Measurements from ENCODE around the gene ZFAND4. TPM values are rescaled to one million over a fixed set of nuclear protein-coding genes. Genes with fewer than 3 reads are reported as not detected.

ZFAND4 gene
- total and polyA plus RNA-seq, 9 of the 15 experiments (the other 6 are each of a cell fraction or from before 2014, with no cell fraction given), result 0.42 to 3.0 (median 1.5) TPM

DNA sequence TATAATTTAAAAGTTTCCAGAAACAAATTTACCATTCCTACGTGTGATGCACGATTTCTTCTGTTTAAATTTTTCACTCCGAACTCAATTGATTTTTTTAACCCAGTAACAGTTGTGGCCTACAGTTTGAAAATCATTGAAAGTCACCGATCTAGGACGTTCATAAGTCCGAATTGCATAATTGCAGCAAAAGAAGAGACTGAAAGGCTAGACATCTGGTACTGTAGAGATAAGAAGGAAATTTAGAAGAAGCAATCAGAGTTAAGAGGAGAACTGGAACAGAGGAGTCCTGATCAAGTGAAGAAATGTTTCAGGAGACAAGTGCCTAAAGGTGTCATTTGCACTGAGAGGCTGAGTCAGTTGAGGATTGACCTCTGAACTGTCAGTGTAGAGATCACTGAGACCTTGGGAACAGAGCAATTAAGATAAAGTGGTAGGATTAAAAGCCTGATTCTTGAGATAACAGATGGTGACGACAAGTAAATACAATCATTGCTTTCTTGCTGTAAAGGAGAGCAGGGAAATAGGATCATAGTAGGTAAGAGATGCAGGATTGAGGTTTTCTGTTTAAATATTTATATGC, 73.5 kb downstream of the ZFAND4 start:
- Histone ChIP-seq H3K79me2 (ENCODE audit: control insufficient read depth, insufficient read depth, low read length) (peaks cover 2% of the 10 kb centered on the region), H2AFZ (ENCODE audit: low read depth, low read length) (no peak overlapping the region), H3K4me2 (ENCODE audit: insufficient read depth, low read length) (no peak overlapping the region), H4K20me1 (replicated peaks; ENCODE audit: control insufficient read depth, insufficient read depth, low read length) (no peaks in the 10 kb centered on the region), H3K9me3 (replicated peaks; ENCODE audit: control insufficient read depth, insufficient read depth, low read depth, low read length) (peaks cover 12% of the 10 kb centered on the region), H3K4me1 (replicated peaks in 1 of 2; ENCODE audit: control insufficient read depth in 2 of 2, insufficient read depth in 2 of 2, low read length in 2 of 2) (peaks cover 0 to 5% of the 10 kb centered on the region in 2 experiments; a peak in 2 of 5 replicates), H3K36me3 (ENCODE audit: control insufficient read depth, insufficient read depth, low read length) (no peaks in the 10 kb centered on the region), H3K9ac (ENCODE audit: insufficient read depth in 1 of 2, low read depth in 2 of 2, low read length in 2 of 2) (no peak overlapping the region), H3K27ac (ENCODE audit: extremely low read depth, low read depth, low read length) (no peak overlapping the region), H3K27me3 (ENCODE audit: control insufficient read depth in 2 of 2, insufficient read depth in 2 of 2, low read length in 2 of 2) (no peaks in the 10 kb centered on the region), H3K9me1 (ENCODE audit: control insufficient read depth, insufficient read depth, low read length) (no peaks in the 10 kb centered on the region), H3K4me3 (no peak overlapping the region)
- intact Hi-C loops (cut with micrococcal nuclease), result no loop called here
- in situ Hi-C loops (cut with MboI), result no loop called here
- BruUV-seq (replicated peaks), result no TSS peak
- no peak for FAIRE-seq
- ChIA-PET POLR2A (no interaction called here), CTCF (ENCODE audit: low intra/inter-chr PET ratio) (no interaction called here)
- 34% methylated on average over 7 of the region's 7 CpGs for WGBS (ENCODE audit: insufficient coverage, low coverage, missing lambda C conversion rate)
- DNase-seq (ENCODE audit: extremely low read depth in 1 of 4, low spot score in 3 of 4), result peak in 1 of 4 experiments; percentile 18
- ATAC-seq, result no peak
- no peak for TF ChIP-seq ZNF175 (CRISPR knock-in tag; IDR thresholded peaks at IDR 0.05; ENCODE audit: low read depth)
- peak; percentile 27; the same call in 1 of the 2 replicates for TF ChIP-seq FOSL1 (tag; conservative IDR thresholded peaks at IDR 0.05)
- TF ChIP-seq DACH1 (IDR thresholded peaks at IDR 0.05; ENCODE audit: partially characterized antibody), result no peak
- no peak for TF ChIP-seq FOXA1 (IDR thresholded peaks at IDR 0.05; ENCODE audit: borderline replicate concordance)
- no peak for TF ChIP-seq COPS2 (conservative IDR thresholded peaks at IDR 0.05)
- TF ChIP-seq POLR2AphosphoS5 (IDR thresholded peaks at IDR 0.05; ENCODE audit: control insufficient read depth, insufficient read depth, low read depth, low read length), result no peak
- TF ChIP-seq, protein P1, sequence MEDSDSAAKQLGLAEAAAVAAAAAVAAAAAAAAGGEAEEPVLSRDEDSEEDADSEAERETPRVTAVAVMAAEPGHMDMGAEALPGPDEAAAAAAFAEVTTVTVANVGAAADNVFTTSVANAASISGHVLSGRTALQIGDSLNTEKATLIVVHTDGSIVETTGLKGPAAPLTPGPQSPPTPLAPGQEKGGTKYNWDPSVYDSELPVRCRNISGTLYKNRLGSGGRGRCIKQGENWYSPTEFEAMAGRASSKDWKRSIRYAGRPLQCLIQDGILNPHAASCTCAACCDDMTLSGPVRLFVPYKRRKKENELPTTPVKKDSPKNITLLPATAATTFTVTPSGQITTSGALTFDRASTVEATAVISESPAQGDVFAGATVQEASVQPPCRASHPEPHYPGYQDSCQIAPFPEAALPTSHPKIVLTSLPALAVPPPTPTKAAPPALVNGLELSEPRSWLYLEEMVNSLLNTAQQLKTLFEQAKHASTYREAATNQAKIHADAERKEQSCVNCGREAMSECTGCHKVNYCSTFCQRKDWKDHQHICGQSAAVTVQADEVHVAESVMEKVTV (CRISPR knock-in tag; IDR thresholded peaks at IDR 0.05), result no peak
- no peak for TF ChIP-seq NFE2 (IDR thresholded peaks at IDR 0.05; ENCODE audit: low read depth)
- no peak for TF ChIP-seq NR2F6 (CRISPR knock-in tag; IDR thresholded peaks at IDR 0.05)
- no peak for TF ChIP-seq NFE2L1 (tag; IDR thresholded peaks at IDR 0.05; ENCODE audit: borderline replicate concordance, low read depth)
- TF ChIP-seq HNRNPLL (IDR thresholded peaks at IDR 0.05; ENCODE audit: low read depth, low read length, poor library complexity, severe bottlenecking), result no peak
- TF ChIP-seq STAT5B (CRISPR knock-in tag; IDR thresholded peaks at IDR 0.05), result no peak
- peak; percentile 47 for TF ChIP-seq TAL1 (IDR thresholded peaks at IDR 0.05)
- TF ChIP-seq ZNF146 (CRISPR knock-in tag; IDR thresholded peaks at IDR 0.05; ENCODE audit: unreplicated experiment), result no peak
- no peak for TF ChIP-seq HDAC3 (IDR thresholded peaks at IDR 0.05; ENCODE audit: borderline replicate concordance, partially characterized antibody)
- TF ChIP-seq ZEB2 (IDR thresholded peaks at IDR 0.05), result no peak
- TF ChIP-seq ZNF830 (CRISPR knock-in tag; IDR thresholded peaks at IDR 0.05), result no peak
- TF ChIP-seq ZNF589 (CRISPR knock-in tag; IDR thresholded peaks at IDR 0.05; ENCODE audit: low read depth), result no peak
- no peak for TF ChIP-seq POLR2AphosphoS2 (IDR thresholded peaks at IDR 0.05; ENCODE audit: low read length)
- no peak for TF ChIP-seq ESRRB (CRISPR knock-in tag; IDR thresholded peaks at IDR 0.05; ENCODE audit: borderline replicate concordance)
- TF ChIP-seq, protein P2, sequence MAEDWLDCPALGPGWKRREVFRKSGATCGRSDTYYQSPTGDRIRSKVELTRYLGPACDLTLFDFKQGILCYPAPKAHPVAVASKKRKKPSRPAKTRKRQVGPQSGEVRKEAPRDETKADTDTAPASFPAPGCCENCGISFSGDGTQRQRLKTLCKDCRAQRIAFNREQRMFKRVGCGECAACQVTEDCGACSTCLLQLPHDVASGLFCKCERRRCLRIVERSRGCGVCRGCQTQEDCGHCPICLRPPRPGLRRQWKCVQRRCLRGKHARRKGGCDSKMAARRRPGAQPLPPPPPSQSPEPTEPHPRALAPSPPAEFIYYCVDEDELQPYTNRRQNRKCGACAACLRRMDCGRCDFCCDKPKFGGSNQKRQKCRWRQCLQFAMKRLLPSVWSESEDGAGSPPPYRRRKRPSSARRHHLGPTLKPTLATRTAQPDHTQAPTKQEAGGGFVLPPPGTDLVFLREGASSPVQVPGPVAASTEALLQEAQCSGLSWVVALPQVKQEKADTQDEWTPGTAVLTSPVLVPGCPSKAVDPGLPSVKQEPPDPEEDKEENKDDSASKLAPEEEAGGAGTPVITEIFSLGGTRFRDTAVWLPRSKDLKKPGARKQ (CRISPR knock-in tag; IDR thresholded peaks at IDR 0.05), result no peak
- no peak for TF ChIP-seq ZNF551 (CRISPR knock-in tag; IDR thresholded peaks at IDR 0.05)
